Measurements from ENCODE around the gene LUZP2.

LUZP2 gene

DNA sequence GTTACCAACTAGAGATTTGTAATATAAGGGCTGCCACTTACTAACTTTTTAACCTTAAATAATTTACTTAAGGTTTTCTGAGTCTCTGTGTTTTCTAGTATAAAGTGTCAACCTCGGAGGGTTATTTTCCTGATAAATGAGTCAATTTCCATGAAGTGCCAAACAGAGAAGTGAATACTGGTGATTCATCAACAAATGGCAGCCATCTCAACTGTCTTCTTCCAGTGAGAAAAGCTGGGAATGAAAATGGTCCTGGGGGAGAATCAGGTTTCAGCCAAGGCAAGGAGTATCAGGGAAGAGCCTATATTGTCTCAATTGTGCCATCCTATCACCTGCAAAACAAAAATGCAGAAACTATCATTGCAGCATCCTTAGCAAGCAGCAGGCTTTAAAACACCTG lies 129.1 kb downstream of the LUZP2 start:
- TF ChIP-seq ZNF274 (IDR thresholded peaks at IDR 0.05; ENCODE audit: low read depth, low read length) (no peak), YY1 (IDR thresholded peaks at IDR 0.05; ENCODE audit: insufficient read depth, insufficient read length) (no peak), SUZ12 (IDR thresholded peaks at IDR 0.05; ENCODE audit: extremely low read depth, insufficient read depth, insufficient read length) (no peak)
- no peaks in the 10 kb centered on the region for H3K27me3 ChIP-seq (ENCODE audit: insufficient read depth, insufficient read length)
- no peaks in the 10 kb centered on the region for H3K9me3 ChIP-seq (ENCODE audit: insufficient read depth, low read length)
- no peak for DNase-seq (ENCODE audit: low read depth, low spot score)
- no peaks in the 10 kb centered on the region for H3K36me3 ChIP-seq (ENCODE audit: insufficient read depth, insufficient read length, low read length)
- H3K4me3 ChIP-seq (ENCODE audit: insufficient read length, low read depth): no peak overlapping the region
- no peak overlapping the region for H3K9ac ChIP-seq (ENCODE audit: insufficient read length, low read depth)
- H3K4me1 ChIP-seq (ENCODE audit: insufficient read depth, insufficient read length): no peaks in the 10 kb centered on the region

DNA sequence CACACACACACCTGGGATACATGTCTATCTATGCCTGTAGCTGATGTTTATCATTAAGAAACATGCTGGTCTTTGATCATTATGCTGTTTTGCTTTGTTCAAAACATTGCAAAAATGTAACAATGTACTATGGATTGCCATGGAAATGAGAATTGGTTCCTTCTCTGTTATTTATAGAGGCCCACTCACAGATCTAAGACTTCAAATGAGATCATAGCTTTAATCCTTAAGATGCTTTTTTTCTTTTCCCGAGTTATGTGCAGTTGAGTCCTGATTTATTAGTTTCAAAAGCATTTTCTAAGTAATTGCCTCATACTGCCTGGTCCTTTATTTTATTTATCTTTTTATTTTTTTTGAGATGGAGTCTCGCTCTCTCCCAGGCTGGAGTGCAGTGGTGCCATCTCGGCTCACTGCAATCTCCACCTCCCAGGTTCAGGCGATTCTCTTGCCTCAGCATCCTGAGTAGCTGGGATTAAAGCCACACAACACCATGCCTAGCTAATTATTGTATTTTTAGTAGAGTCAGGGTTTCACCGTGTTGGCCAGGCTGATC lies 131.4 kb downstream of the LUZP2 start:
- Histone ChIP-seq H3K27me3 (ENCODE audit: insufficient read depth, insufficient read length) (no peaks in the 10 kb centered on the region), H3K9ac (ENCODE audit: insufficient read length, low read depth) (no peak overlapping the region), H3K9me3 (ENCODE audit: insufficient read depth, low read length) (no peaks in the 10 kb centered on the region), H3K36me3 (ENCODE audit: insufficient read depth, insufficient read length, low read length) (no peaks in the 10 kb centered on the region), H3K4me1 (ENCODE audit: insufficient read depth, insufficient read length) (no peaks in the 10 kb centered on the region), H3K4me3 (ENCODE audit: insufficient read length, low read depth) (no peak overlapping the region)
- no peak for TF ChIP-seq ZNF274 (IDR thresholded peaks at IDR 0.05; ENCODE audit: low read depth, low read length)
- DNase-seq (ENCODE audit: low read depth, low spot score): no peak

DNA sequence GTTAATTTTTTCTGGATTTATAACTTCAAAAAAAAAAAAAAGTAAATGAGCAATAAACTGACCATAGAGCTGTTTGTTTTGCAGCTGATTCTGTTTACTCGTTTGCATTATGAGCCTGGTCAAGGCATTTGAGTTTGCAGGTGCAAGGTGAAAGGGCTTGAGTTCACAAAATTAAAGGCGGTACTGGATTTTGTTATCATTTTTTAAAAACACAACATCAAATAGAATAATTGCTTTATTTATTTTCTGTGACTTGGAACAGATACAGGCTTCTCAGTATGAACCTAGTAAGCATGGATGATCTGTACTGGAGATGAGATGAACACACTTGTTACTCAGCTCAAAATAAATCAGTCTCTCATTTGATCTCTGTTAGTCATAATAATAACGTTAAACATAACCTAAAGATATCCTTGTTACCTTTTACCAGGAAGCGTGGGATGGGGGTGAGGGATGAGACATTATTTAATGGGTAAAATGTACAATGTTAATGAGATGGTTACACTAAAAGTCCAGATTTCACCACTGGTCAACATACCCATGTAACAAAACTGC lies 137.8 kb downstream of the LUZP2 start:
- no peak for TF ChIP-seq SUZ12 (IDR thresholded peaks at IDR 0.05; ENCODE audit: extremely low read depth, insufficient read depth, insufficient read length)
- TF ChIP-seq ZNF274 (IDR thresholded peaks at IDR 0.05; ENCODE audit: low read depth, low read length): no peak
- no peak for TF ChIP-seq YY1 (IDR thresholded peaks at IDR 0.05; ENCODE audit: insufficient read depth, insufficient read length)
- Histone ChIP-seq H3K9me3 (ENCODE audit: insufficient read depth, low read length) (no peaks in the 10 kb centered on the region), H3K36me3 (ENCODE audit: insufficient read depth, insufficient read length, low read length) (no peaks in the 10 kb centered on the region), H3K27me3 (ENCODE audit: insufficient read depth, insufficient read length) (no peaks in the 10 kb centered on the region), H3K9ac (ENCODE audit: insufficient read length, low read depth) (no peak overlapping the region), H3K4me3 (ENCODE audit: insufficient read length, low read depth) (no peak overlapping the region), H3K4me1 (ENCODE audit: insufficient read depth, insufficient read length) (no peaks in the 10 kb centered on the region)
- DNase-seq (ENCODE audit: low read depth, low spot score): no peak

DNA sequence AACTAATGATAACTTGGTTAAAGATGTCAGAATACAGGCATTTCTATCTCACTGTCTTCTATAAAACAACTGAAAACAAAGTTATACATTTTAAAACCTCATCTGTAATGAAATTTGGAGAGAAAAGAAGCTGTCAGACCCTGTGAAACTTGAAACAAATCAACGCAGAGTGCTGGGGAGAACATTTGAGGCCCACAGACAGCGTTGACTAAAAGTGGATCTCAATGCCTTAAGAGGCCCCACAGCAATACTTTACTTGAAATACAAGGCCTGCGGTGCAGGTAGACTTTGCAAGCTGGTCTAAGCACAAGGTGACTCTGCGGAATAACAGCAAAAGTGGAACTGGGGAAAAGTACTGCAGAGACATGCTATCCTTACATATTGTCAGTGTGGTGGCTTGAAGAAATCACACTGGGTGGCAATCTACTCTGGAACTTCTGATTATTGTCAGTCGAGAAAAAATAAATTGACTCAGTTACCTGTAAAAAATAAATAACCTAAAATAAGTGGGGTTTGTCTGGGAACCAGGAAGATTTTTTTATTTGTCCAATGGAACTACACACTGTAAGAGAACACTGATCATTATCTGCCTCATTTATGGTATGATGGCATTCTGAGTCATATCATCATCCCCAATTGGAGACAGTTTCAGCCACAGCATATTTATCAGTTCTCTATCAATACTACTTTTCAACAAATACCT lies 138.9 kb downstream of the LUZP2 start:
- H3K9me3 ChIP-seq (ENCODE audit: insufficient read depth, low read length): no peaks in the 10 kb centered on the region
- TF ChIP-seq SUZ12 (IDR thresholded peaks at IDR 0.05; ENCODE audit: extremely low read depth, insufficient read depth, insufficient read length) (no peak), YY1 (IDR thresholded peaks at IDR 0.05; ENCODE audit: insufficient read depth, insufficient read length) (no peak), ZNF274 (IDR thresholded peaks at IDR 0.05; ENCODE audit: low read depth, low read length) (no peak)
- no peak for DNase-seq (ENCODE audit: low read depth, low spot score)

GRCh38 chr11:24636291-24636629 lies 139.4 kb downstream of the LUZP2 start:
- Histone ChIP-seq H3K4me1 (ENCODE audit: insufficient read depth, insufficient read length) (no peaks in the 10 kb centered on the region), H3K4me3 (ENCODE audit: insufficient read length, low read depth) (no peak overlapping the region), H3K9me3 (ENCODE audit: insufficient read depth, low read length) (no peaks in the 10 kb centered on the region), H3K27me3 (ENCODE audit: insufficient read depth, insufficient read length) (no peaks in the 10 kb centered on the region), H3K9ac (ENCODE audit: insufficient read length, low read depth) (no peak overlapping the region), H3K36me3 (ENCODE audit: insufficient read depth, insufficient read length, low read length) (no peaks in the 10 kb centered on the region)
- DNase-seq (ENCODE audit: low read depth, low spot score): no peak
- TF ChIP-seq ZNF274 (IDR thresholded peaks at IDR 0.05; ENCODE audit: low read depth, low read length) (no peak), SUZ12 (IDR thresholded peaks at IDR 0.05; ENCODE audit: extremely low read depth, insufficient read depth, insufficient read length) (no peak), YY1 (IDR thresholded peaks at IDR 0.05; ENCODE audit: insufficient read depth, insufficient read length) (no peak)

More for the DNA sequence above, 138.9 kb downstream of the LUZP2 start:
- Histone ChIP-seq H3K36me3 (ENCODE audit: insufficient read depth, insufficient read length, low read length) (no peaks in the 10 kb centered on the region), H3K4me3 (ENCODE audit: insufficient read length, low read depth) (no peak overlapping the region), H3K9ac (ENCODE audit: insufficient read length, low read depth) (no peak overlapping the region), H3K27me3 (ENCODE audit: insufficient read depth, insufficient read length) (no peaks in the 10 kb centered on the region), H3K4me1 (ENCODE audit: insufficient read depth, insufficient read length) (no peaks in the 10 kb centered on the region)

- no peaks in the 10 kb centered on the region for H3K4me1 ChIP-seq (ENCODE audit: insufficient read depth, insufficient read length)
- H3K4me3 ChIP-seq (ENCODE audit: insufficient read length, low read depth): no peak overlapping the region
- H3K9ac ChIP-seq (ENCODE audit: insufficient read length, low read depth): no peak overlapping the region
- no peaks in the 10 kb centered on the region for H3K9me3 ChIP-seq (ENCODE audit: insufficient read depth, low read length)
- DNase-seq (ENCODE audit: low read depth, low spot score): no peak
- H3K27me3 ChIP-seq (ENCODE audit: insufficient read depth, insufficient read length): no peaks in the 10 kb centered on the region
- no peaks in the 10 kb centered on the region for H3K36me3 ChIP-seq (ENCODE audit: insufficient read depth, insufficient read length, low read length)
- no peak for TF ChIP-seq SUZ12 (IDR thresholded peaks at IDR 0.05; ENCODE audit: extremely low read depth, insufficient read depth, insufficient read length)
Observed at GRCh38 chr11:24637520-24637919, 140.7 kb downstream of the LUZP2 start.

DNA sequence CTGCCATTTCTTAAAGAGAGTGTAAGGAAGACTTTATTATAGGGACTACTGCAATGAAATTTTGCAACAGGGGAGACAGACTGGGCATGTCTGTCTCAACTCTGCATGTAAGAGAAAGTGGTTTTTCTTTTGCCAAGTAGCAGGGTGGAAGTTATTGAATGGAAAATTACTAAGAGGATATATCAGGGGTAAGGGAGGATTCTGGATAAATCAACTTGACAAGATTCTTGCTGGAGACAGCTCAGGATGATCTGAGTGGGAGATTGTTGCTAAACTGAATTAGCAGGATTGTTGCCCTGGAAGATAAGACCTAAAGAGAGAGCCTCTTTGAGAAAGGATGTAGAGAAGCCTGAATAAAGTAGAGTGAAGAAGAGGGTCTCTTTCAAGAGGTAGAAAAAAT lies 145.8 kb downstream of the LUZP2 start:
- Histone ChIP-seq H3K36me3 (ENCODE audit: insufficient read depth, insufficient read length, low read length) (no peaks in the 10 kb centered on the region), H3K4me1 (ENCODE audit: insufficient read depth, insufficient read length) (no peaks in the 10 kb centered on the region), H3K27me3 (ENCODE audit: insufficient read depth, insufficient read length) (no peaks in the 10 kb centered on the region), H3K9me3 (ENCODE audit: insufficient read depth, low read length) (no peaks in the 10 kb centered on the region), H3K4me3 (ENCODE audit: insufficient read length, low read depth) (no peak overlapping the region), H3K9ac (ENCODE audit: insufficient read length, low read depth) (no peak overlapping the region)
- no peak for TF ChIP-seq ZNF274 (IDR thresholded peaks at IDR 0.05; ENCODE audit: low read depth, low read length)
- TF ChIP-seq YY1 (IDR thresholded peaks at IDR 0.05; ENCODE audit: insufficient read depth, insufficient read length): no peak
- TF ChIP-seq SUZ12 (IDR thresholded peaks at IDR 0.05; ENCODE audit: extremely low read depth, insufficient read depth, insufficient read length): no peak
- DNase-seq (ENCODE audit: low read depth, low spot score): no peak
